Measurements from ENCODE around the gene FANCC.

FANCC gene

GRCh38 chr9:95189251-95190098, 128.0 kb downstream of the FANCC start:
- no peak for TF ChIP-seq CTCF (IDR thresholded peaks at IDR 0.05; ENCODE audit: low read depth, low read length, missing control alignments)
- no peak overlapping the region for H3K4me3 ChIP-seq (ENCODE audit: low read depth, low read length)
- no peak for DNase-seq (ENCODE audit: low read depth)

GRCh38 chr9:95188459-95188858, 129.1 kb downstream of the FANCC start:
- DNase-seq (ENCODE audit: low read depth), result no peak
- H3K4me3 ChIP-seq (ENCODE audit: low read depth, low read length), result no peak overlapping the region
- TF ChIP-seq CTCF (IDR thresholded peaks at IDR 0.05; ENCODE audit: low read depth, low read length, missing control alignments), result no peak

GRCh38 chr9:95185956-95186355, 131.6 kb downstream of the FANCC start:
- H3K4me3 ChIP-seq (ENCODE audit: low read depth, low read length), result no peak overlapping the region
- TF ChIP-seq CTCF (IDR thresholded peaks at IDR 0.05; ENCODE audit: low read depth, low read length, missing control alignments), result no peak
- DNase-seq (ENCODE audit: low read depth), result no peak

- DNase-seq (ENCODE audit: low read depth), result no peak
- no peak overlapping the region for H3K4me3 ChIP-seq (ENCODE audit: low read depth, low read length)
- TF ChIP-seq CTCF (IDR thresholded peaks at IDR 0.05; ENCODE audit: low read depth, low read length, missing control alignments), result no peak
Observed at GRCh38 chr9:95182854-95183563, 134.5 kb downstream of the FANCC start.

GRCh38 chr9:95181835-95182234, 135.7 kb downstream of the FANCC start:
- no peak for TF ChIP-seq CTCF (IDR thresholded peaks at IDR 0.05; ENCODE audit: low read depth, low read length, missing control alignments)
- DNase-seq (ENCODE audit: low read depth), result no peak
- no peak overlapping the region for H3K4me3 ChIP-seq (ENCODE audit: low read depth, low read length)

- DNase-seq (ENCODE audit: low read depth), result no peak
- no peak overlapping the region for H3K4me3 ChIP-seq (ENCODE audit: low read depth, low read length)
- TF ChIP-seq CTCF (IDR thresholded peaks at IDR 0.05; ENCODE audit: low read depth, low read length, missing control alignments), result peak; percentile 38
Observed at GRCh38 chr9:95181226-95181818, 136.2 kb downstream of the FANCC start.

Measured in GM12864 (cell line).